PFSK-1 (cell line): ENCODE data around the gene HPRT1.

ENCODE experiments used
- FOXP2 ChIP-seq: optimal IDR thresholded peaks from 2 replicates; pipeline ENCODE3; 2011; ENCODE audit warnings: borderline replicate concordance, control low read depth, inconsistent platforms; ENCODE audit not compliant: insufficient read depth; ENCODE audit errors: extremely low read length, extremely low read depth
- POLR2AphosphoS5 ChIP-seq: IDR thresholded peaks from 2 replicates; pipeline ENCODE4 v1.6.1; 2012; ENCODE audit warnings: low read depth, mild to moderate bottlenecking, control low read depth, low read length, moderate library complexity
- SIN3A ChIP-seq: IDR thresholded peaks from 2 replicates; pipeline ENCODE4 v1.6.1; 2012; ENCODE audit warnings: mild to moderate bottlenecking, low read length, moderate library complexity, borderline replicate concordance; ENCODE audit not compliant: insufficient read depth
- TAF1 ChIP-seq: IDR thresholded peaks from 2 replicates; pipeline ENCODE4 v1.6.1; 2012; ENCODE audit warnings: low read length, control low read depth, borderline replicate concordance; ENCODE audit not compliant: insufficient read depth
- TF ChIP-seq, protein P1 (sequence below), 2 experiments: IDR thresholded peaks; 2 replicates each; pipeline versions ENCODE4 v1.6.1 to v1.8.0; 2011 to 2012; ENCODE audit warnings: low read depth in 2 of 2, low read length in 2 of 2, control low read depth in 1 of 2, inconsistent platforms in 1 of 2, mild to moderate bottlenecking in 1 of 2, moderate library complexity in 1 of 2; ENCODE audit not compliant: insufficient read depth in 1 of 2

The HPRT1 gene

GRCh38 chrX:134526399-134526798 is 66.4 kb downstream of the HPRT1 start:
- TF ChIP-seq POLR2AphosphoS5 = no peak
- no peak for TF ChIP-seq TAF1
- TF ChIP-seq, protein P1, sequence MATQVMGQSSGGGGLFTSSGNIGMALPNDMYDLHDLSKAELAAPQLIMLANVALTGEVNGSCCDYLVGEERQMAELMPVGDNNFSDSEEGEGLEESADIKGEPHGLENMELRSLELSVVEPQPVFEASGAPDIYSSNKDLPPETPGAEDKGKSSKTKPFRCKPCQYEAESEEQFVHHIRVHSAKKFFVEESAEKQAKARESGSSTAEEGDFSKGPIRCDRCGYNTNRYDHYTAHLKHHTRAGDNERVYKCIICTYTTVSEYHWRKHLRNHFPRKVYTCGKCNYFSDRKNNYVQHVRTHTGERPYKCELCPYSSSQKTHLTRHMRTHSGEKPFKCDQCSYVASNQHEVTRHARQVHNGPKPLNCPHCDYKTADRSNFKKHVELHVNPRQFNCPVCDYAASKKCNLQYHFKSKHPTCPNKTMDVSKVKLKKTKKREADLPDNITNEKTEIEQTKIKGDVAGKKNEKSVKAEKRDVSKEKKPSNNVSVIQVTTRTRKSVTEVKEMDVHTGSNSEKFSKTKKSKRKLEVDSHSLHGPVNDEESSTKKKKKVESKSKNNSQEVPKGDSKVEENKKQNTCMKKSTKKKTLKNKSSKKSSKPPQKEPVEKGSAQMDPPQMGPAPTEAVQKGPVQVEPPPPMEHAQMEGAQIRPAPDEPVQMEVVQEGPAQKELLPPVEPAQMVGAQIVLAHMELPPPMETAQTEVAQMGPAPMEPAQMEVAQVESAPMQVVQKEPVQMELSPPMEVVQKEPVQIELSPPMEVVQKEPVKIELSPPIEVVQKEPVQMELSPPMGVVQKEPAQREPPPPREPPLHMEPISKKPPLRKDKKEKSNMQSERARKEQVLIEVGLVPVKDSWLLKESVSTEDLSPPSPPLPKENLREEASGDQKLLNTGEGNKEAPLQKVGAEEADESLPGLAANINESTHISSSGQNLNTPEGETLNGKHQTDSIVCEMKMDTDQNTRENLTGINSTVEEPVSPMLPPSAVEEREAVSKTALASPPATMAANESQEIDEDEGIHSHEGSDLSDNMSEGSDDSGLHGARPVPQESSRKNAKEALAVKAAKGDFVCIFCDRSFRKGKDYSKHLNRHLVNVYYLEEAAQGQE (IDR thresholded peaks at IDR 0.05; ENCODE audit: insufficient read depth in 1 of 2, low read depth in 2 of 2, low read length in 2 of 2) = no peak
- no peak for TF ChIP-seq FOXP2
- no peak for TF ChIP-seq SIN3A

GRCh38 chrX:134528960-134529359 is 69.0 kb downstream of the HPRT1 start:
- TF ChIP-seq, protein P1 (IDR thresholded peaks at IDR 0.05; ENCODE audit: insufficient read depth in 1 of 2, low read depth in 2 of 2, low read length in 2 of 2) = no peak
- TF ChIP-seq POLR2AphosphoS5 (no peak), FOXP2 (no peak), TAF1 (no peak), SIN3A (no peak)

- TF ChIP-seq, protein P1 (IDR thresholded peaks at IDR 0.05; ENCODE audit: insufficient read depth in 1 of 2, low read depth in 2 of 2, low read length in 2 of 2) = no peak
- no peak for TF ChIP-seq FOXP2
- TF ChIP-seq POLR2AphosphoS5 = no peak
- no peak for TF ChIP-seq TAF1
- TF ChIP-seq SIN3A = no peak
Observed at GRCh38 chrX:134529481-134529880, 69.5 kb downstream of the HPRT1 start.

DNA sequence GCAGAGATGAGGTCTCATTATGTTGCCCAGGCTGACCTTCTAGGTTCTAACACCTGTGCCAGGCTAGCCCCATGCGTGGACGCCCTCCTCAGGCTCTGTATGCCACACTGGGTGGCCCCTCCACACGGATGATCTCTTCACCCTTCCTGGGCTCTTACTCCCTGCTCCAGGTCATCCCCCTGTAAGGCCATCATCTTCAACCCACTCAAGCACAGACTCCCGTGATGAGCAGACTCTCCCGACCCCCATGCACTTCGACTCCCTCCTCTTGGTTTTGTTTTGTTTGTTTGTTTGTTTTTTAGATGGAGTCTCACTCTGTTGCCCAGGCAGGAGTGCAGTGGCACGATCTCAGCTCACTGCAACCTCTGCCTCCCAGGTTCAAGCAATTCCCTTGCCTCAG is 70.9 kb downstream of the HPRT1 start:
- TF ChIP-seq, protein P1 (IDR thresholded peaks at IDR 0.05; ENCODE audit: insufficient read depth in 1 of 2, low read depth in 2 of 2, low read length in 2 of 2) = no peak
- TF ChIP-seq TAF1 = no peak

DNA sequence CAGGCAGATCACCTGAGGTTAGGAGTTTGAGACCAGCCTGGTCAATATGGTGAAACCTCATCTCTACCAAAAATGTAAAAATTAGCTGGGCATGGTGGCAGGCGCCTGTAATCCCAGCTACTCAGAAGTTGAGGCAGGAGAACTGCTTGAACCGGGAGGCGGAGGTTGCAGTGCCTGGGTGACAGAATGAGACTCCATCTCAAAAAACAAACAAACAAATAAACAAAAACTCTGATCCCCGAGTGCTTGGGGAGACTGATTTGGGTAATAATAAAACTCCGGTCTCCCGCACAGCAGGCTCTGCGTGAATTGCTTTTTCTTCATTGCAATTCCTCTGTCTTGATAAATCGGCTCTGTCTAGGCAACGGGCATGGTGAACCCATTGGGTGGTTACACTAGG is 73.4 kb downstream of the HPRT1 start:
- TF ChIP-seq TAF1 = no peak
- TF ChIP-seq SIN3A = no peak
- TF ChIP-seq, protein P1 (IDR thresholded peaks at IDR 0.05; ENCODE audit: insufficient read depth in 1 of 2, low read depth in 2 of 2, low read length in 2 of 2) = no peak
- TF ChIP-seq FOXP2 = no peak
- TF ChIP-seq POLR2AphosphoS5 = no peak
